ENCODE measurements around the gene ZC3H12A. TPM values are rescaled to one million over a fixed set of nuclear protein-coding genes. Genes with fewer than 3 reads are reported as not detected.

Gene ZC3H12A
- total RNA-seq (2021; fragmentation: NEBNext Ultra II Directional; extraction: Animal tissue kit (Norgen Biotek cat#: 25700)) = 1 to 10 TPM; 5.6 to 7.0 (median 6.3) TPM
- long read RNA-seq, partial matches to known transcripts = 2 of 5 reads
- long read RNA-seq, other reads (novel, unspliced or antisense) = 0 of 5 reads

DNA sequence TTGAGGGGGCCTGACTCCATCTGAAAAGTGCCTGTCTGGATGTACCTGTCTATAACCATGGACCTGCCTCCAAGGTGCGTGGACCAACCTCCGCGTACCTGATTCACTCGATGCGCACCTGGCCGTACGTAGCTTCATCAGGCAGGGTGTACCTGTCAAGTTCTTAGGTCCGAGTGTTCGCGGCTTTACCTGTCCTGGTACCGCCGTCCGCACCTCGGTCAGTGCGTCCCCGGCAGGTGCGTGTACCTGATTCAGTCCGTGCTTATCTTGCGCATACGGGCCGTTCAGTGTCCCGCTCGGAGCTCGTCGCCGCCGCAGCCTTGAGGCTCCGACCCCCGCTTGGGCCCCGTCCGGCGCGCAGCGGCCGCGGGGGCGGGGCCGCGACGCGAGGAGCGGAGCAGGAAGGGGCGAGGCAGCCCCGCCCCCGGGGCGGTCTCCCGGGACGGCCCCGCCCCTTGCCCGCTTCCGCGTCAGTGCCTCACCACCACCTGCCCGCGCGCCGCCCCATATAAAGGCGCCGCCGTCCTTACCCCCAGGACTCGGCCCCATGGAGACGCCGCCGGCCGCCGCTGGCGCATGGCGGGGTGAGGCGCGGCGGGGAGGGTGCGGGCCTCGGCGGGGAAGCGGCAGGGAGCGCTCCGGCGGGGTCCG, at the start of gene ZC3H12A:
Gene ZC3H12A (plus strand): TSS at position 535 of the 651 bp plus-strand sequence. CDS start 917 bp downstream, outside the sequence.
- peak; percentile 77 for DNase-seq
- Mint-ChIP-seq H3K36me3 (ENCODE audit: low read depth) (peaks cover 12% of the 10 kb centered on the region; the same call in 1 of the 2 replicates), H3K4me3 (peak within 1 kb of the TSS; percentile 89), H3K27ac (peak within 1 kb of the TSS; percentile 100), H3K27me3 (ENCODE audit: insufficient read depth) (no peaks in the 10 kb centered on the region; the same call in none of the 2 replicates), H3K4me1 (ENCODE audit: low read depth) (peaks cover 79% of the 10 kb centered on the region), H3K9me3 (no peaks in the 10 kb centered on the region)
- TF ChIP-seq, protein P1, sequence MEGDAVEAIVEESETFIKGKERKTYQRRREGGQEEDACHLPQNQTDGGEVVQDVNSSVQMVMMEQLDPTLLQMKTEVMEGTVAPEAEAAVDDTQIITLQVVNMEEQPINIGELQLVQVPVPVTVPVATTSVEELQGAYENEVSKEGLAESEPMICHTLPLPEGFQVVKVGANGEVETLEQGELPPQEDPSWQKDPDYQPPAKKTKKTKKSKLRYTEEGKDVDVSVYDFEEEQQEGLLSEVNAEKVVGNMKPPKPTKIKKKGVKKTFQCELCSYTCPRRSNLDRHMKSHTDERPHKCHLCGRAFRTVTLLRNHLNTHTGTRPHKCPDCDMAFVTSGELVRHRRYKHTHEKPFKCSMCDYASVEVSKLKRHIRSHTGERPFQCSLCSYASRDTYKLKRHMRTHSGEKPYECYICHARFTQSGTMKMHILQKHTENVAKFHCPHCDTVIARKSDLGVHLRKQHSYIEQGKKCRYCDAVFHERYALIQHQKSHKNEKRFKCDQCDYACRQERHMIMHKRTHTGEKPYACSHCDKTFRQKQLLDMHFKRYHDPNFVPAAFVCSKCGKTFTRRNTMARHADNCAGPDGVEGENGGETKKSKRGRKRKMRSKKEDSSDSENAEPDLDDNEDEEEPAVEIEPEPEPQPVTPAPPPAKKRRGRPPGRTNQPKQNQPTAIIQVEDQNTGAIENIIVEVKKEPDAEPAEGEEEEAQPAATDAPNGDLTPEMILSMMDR (IDR thresholded peaks at IDR 0.05) = no peak

DNA sequence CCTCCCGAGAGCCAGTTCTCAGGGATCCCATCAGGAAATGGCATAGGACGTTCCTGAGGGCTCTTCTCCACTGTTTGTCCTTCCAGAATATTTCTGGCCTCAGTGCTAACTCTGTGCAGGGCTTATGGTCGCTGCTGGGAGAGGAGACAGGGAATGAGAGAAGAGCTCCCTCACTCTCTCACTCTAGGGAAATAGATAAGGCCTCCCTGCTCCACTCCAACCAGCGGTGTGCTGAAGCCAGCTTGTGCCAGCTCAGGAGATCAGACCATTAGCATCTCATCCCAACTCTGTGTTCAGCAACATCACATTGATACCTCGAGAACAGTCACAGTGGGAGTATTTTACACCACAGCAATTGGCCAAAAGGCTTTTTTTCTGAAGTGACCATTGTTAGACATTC, 49.2 kb upstream of the ZC3H12A start:
- H3K27ac Mint-ChIP-seq = no peak overlapping the region
- H3K9me3 Mint-ChIP-seq = no peaks in the 10 kb centered on the region
- H3K4me3 Mint-ChIP-seq = no peak overlapping the region
- TF ChIP-seq, protein P1 (IDR thresholded peaks at IDR 0.05) = no peak
- H3K27me3 Mint-ChIP-seq (ENCODE audit: insufficient read depth) = peaks cover 18% of the 10 kb centered on the region
- no peak for DNase-seq
- H3K4me1 Mint-ChIP-seq (ENCODE audit: low read depth) = no peaks in the 10 kb centered on the region
- H3K36me3 Mint-ChIP-seq (ENCODE audit: low read depth) = no peaks in the 10 kb centered on the region

DNA sequence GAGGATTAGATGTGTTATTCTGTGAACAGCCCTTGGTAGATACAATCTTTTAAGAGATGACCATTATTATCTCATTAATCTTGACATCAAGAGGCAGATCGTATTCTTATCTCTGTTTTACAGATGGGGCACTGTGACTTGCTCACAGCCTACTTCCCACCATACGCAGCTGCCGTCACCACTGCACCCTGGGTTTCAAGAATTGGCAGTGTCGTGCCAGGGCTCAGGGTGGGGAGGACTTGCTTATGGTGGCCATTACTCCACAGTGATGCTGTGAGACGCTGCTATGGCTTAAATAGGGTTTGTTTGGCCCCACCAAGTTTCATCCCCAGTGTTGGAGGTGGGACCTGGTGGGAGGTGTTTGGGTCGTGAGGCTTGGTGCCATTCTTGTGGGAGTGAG, 45.4 kb upstream of the ZC3H12A start:
- H3K4me3 Mint-ChIP-seq = no peak overlapping the region
- no peaks in the 10 kb centered on the region for H3K9me3 Mint-ChIP-seq
- no peak for DNase-seq
- H3K27me3 Mint-ChIP-seq (ENCODE audit: insufficient read depth) = peaks cover 18% of the 10 kb centered on the region
- TF ChIP-seq, protein P1 (IDR thresholded peaks at IDR 0.05) = no peak
- no peak overlapping the region for H3K27ac Mint-ChIP-seq
- no peaks in the 10 kb centered on the region for H3K36me3 Mint-ChIP-seq (ENCODE audit: low read depth)
- H3K4me1 Mint-ChIP-seq (ENCODE audit: low read depth) = no peaks in the 10 kb centered on the region

DNA sequence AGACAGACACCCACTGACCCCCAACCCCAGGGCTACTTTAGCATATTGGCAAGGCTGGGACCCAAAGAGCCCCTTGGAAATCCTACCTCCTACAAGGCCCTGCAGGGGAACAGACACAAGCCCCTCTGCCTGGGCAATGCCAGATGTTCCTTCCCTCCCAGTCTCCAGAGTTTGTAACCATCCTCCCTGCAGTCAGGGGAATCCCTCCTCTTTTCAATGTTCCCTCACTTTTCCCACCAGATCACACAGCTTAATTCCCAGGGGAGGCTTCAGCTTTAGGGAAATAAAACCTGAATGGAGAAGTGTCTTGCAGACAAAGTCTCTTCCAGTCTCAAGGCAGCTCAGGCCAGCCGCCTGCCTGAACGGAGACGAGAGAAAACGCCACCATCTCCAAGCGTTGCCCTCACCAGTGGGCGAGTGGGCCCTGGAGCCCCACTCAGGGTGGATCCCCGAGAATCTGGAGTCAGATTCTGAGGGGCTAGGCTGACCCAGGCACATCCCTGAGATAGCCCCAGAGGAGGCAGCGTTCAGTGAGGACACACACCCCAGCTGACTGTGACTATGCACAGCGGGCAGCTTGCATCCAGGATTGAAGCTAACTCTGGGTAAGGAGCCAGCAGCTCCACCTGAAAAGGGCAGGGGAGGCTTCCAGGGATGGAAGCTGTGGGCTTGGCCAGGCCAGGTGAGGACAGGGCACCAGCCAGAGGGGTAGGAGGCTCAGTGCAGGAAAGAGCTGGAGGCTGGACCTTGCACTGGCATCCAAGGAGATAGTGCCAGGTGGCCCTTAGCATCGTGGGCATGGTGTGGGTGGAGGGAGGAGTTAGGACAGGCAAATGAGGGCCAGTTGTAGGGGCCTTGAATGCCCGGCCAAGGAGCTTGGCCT, 44.0 kb upstream of the ZC3H12A start:
- no peaks in the 10 kb centered on the region for H3K36me3 Mint-ChIP-seq (ENCODE audit: low read depth)
- TF ChIP-seq, protein P1 (IDR thresholded peaks at IDR 0.05) = no peak
- H3K4me3 Mint-ChIP-seq = no peak overlapping the region
- no peak overlapping the region for H3K27ac Mint-ChIP-seq
- peaks cover 19% of the 10 kb centered on the region for H3K27me3 Mint-ChIP-seq (ENCODE audit: insufficient read depth)
- no peaks in the 10 kb centered on the region for H3K4me1 Mint-ChIP-seq (ENCODE audit: low read depth)
- no peak for DNase-seq
- no peaks in the 10 kb centered on the region for H3K9me3 Mint-ChIP-seq

DNA sequence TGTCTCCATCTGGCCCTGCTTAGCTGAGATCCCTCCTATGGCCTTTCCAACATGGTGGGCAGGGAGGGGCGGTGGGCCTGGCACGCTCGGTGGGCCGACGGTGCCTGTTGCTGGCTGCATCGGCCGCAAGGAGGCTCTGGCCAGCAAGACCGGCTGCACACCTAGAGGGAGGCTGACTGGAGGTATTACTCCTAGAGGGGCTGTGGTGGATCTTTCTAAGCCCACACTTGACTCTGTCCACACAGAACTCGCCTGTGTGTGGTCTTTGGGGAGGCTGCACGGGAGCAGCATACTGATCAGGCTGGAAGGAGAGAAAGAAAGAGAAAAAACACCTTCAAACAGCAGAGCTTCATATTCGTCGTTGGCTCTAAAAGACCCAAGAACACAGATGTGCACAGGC, 41.7 kb upstream of the ZC3H12A start:
- no peaks in the 10 kb centered on the region for H3K36me3 Mint-ChIP-seq (ENCODE audit: low read depth)
- TF ChIP-seq, protein P1 (IDR thresholded peaks at IDR 0.05) = peak; percentile 26; the same call in 1 of the 2 replicates
- peaks cover 33% of the 10 kb centered on the region for H3K27me3 Mint-ChIP-seq (ENCODE audit: insufficient read depth)
- no peaks in the 10 kb centered on the region for H3K4me1 Mint-ChIP-seq (ENCODE audit: low read depth)
- H3K27ac Mint-ChIP-seq = no peak overlapping the region
- H3K9me3 Mint-ChIP-seq = no peaks in the 10 kb centered on the region
- no peak for DNase-seq
- H3K4me3 Mint-ChIP-seq = no peak overlapping the region

Measured in HFFc6 (cell line).